SK-N-SH (cell line): Measurements from ENCODE around the gene CYP8B1. TPM values are rescaled to one million over a fixed set of nuclear protein-coding genes. Genes with fewer than 3 reads are reported as not detected.
"Not testable (repeated sequence)": the region's sequence is repeated elsewhere in the genome, so short reads cannot be mapped to it uniquely, and the experiment has no call there.

Experiments
- CTCF ChIA-PET: fragments of 300-600, 350-600 bp; formaldehyde crosslinking; extraction: SDS; loops from one replicate; lab custom pipeline; 2021; lab: Yijun Ruan, JAX
- POLR2A ChIA-PET: fragments of 350-600 bp; sonication (Branson Sonifier 250); formaldehyde crosslinking; extraction: SDS; loops from one replicate; lab custom pipeline; 2020; ENCODE audit warnings: antibody characterized with exemption, inconsistent platforms; lab: Yijun Ruan, JAX
- DNase-seq: peaks from one replicate; pipeline ENCODE4 v3.0.0; 2012
- H2AFZ ChIP-seq: fragments of 200-600 bp; sonication (generic); 2 replicates; pipeline ENCODE4 v1.8.1; 2016; ENCODE audit warnings: antibody characterized with exemption, mild to moderate bottlenecking, low read depth
- H3F3A ChIP-seq: fragments of 200-600 bp; sonication (generic); replicated peaks from 2 replicates; pipeline ENCODE3; 2016; ENCODE audit warnings: antibody characterized with exemption, mild to moderate bottlenecking; ENCODE audit not compliant: insufficient read depth
- H3K27ac ChIP-seq, 2 experiments: fragments of 200-500 bp in 1 of 2; fragments of 200-600 bp in 1 of 2; sonication (Bioruptor generic) in 1 of 2; sonication (generic), shearing (Covaris generic) in 1 of 2; 2 replicates each; pipeline versions ENCODE4 v1.5.1 to v1.6.1; 2014 to 2016; ENCODE audit warnings: low read depth in 2 of 2, inconsistent platforms in 1 of 2, low read length in 1 of 2, mild to moderate bottlenecking in 1 of 2, mixed read lengths in 1 of 2
- H3K27me3 ChIP-seq: fragments of 200-600 bp; sonication (generic), shearing (Covaris generic); 2 replicates; pipeline ENCODE4 v1.6.1; 2016; ENCODE audit warnings: mixed run types; ENCODE audit not compliant: insufficient read depth
- H3K36me3 ChIP-seq, 2 experiments: fragments of 200-500 bp in 1 of 2; fragments of 200-600 bp in 1 of 2; sonication (Bioruptor generic) in 1 of 2; sonication (generic) in 1 of 2; replicated peaks in 1 of 2; 2 replicates each; pipeline versions ENCODE3 to v1.5.1; 2014 to 2016; ENCODE audit warnings: low read length in 1 of 2, mild to moderate bottlenecking in 1 of 2; ENCODE audit not compliant: insufficient read depth in 2 of 2, control insufficient read depth in 1 of 2
- H3K4me1 ChIP-seq, 2 experiments: fragments of 200-500 bp in 1 of 2; fragments of 200-600 bp in 1 of 2; sonication (Bioruptor generic) in 1 of 2; sonication (generic), shearing (Covaris generic) in 1 of 2; 2 replicates each; pipeline versions ENCODE4 v1.5.1 to v1.6.1; 2014 to 2016; ENCODE audit warnings: low read depth in 1 of 2, low read length in 1 of 2, mixed run types in 1 of 2; ENCODE audit not compliant: insufficient read depth in 2 of 2, control insufficient read depth in 1 of 2
- H3K4me2 ChIP-seq: fragments of 200-600 bp; sonication (generic), shearing (Covaris generic); 2 replicates; pipeline ENCODE4 v1.6.1; 2017; ENCODE audit warnings: mixed run types
- H3K4me3 ChIP-seq, 2 experiments: fragments of 200-500 bp in 1 of 2; fragments of 200-600 bp in 1 of 2; sonication (Bioruptor generic) in 1 of 2; sonication (generic), shearing (Covaris generic) in 1 of 2; 2 replicates each; pipeline versions ENCODE4 v1.5.1 to v1.8.1; 2014 to 2016; ENCODE audit warnings: low read depth in 2 of 2, inconsistent platforms in 1 of 2, low read length in 1 of 2, mild to moderate bottlenecking in 1 of 2, mixed read lengths in 1 of 2, moderate library complexity in 1 of 2
- H3K79me2 ChIP-seq: fragments of 200-600 bp; sonication (generic); 2 replicates; pipeline ENCODE4 v1.8.1; 2017; ENCODE audit warnings: mild to moderate bottlenecking; ENCODE audit not compliant: insufficient read depth
- H3K9ac ChIP-seq: fragments of 200-600 bp; sonication (generic); 2 replicates; pipeline ENCODE4 v1.6.1; 2017; ENCODE audit warnings: mixed run types
- H3K9me2 ChIP-seq: fragments of 200-600 bp; sonication (generic); 2 replicates; pipeline ENCODE4 v1.6.1; 2017; ENCODE audit warnings: mixed run types
- H3K9me3 ChIP-seq: fragments of 200-600 bp; sonication (generic); 2 replicates; pipeline ENCODE4 v1.6.1; 2017; ENCODE audit warnings: mixed run types, mild to moderate bottlenecking, moderate library complexity
- H4K20me1 ChIP-seq: fragments of 200-600 bp; sonication (generic); 2 replicates; pipeline ENCODE4 v1.6.1; 2017; ENCODE audit warnings: mild to moderate bottlenecking, mixed run types; ENCODE audit not compliant: insufficient read depth
- CHD2 ChIP-seq: fragments of 150-350 bp; IDR thresholded peaks from 2 replicates; pipeline ENCODE4 v1.6.1; 2018; ENCODE audit warnings: low read length; ENCODE audit not compliant: partially characterized antibody
- ELF1 ChIP-seq: IDR thresholded peaks from 2 replicates; pipeline ENCODE4 v1.4.0; 2012
- EP300 ChIP-seq, 2 experiments: IDR thresholded peaks; 2 replicates each; pipeline versions ENCODE4 v1.4.0 to v1.6.1; 2012; ENCODE audit warnings: borderline replicate concordance in 1 of 2, low read depth in 1 of 2, low read length in 1 of 2
- MXI1 ChIP-seq: IDR thresholded peaks from 2 replicates; pipeline ENCODE4 v1.6.1; 2012; ENCODE audit warnings: mild to moderate bottlenecking, low read depth, low read length, improper control_type of control experiment
- NFIC ChIP-seq: IDR thresholded peaks from 2 replicates; pipeline ENCODE4 v1.4.0; 2012; ENCODE audit warnings: borderline replicate concordance
- PBX3 ChIP-seq: IDR thresholded peaks from 2 replicates; pipeline ENCODE4; 2012
- POLR2AphosphoS5 ChIP-seq: IDR thresholded peaks from 2 replicates; pipeline ENCODE4 v1.6.1; 2012; ENCODE audit warnings: low read depth, low read length
- RAD21 ChIP-seq: IDR thresholded peaks from 2 replicates; pipeline ENCODE4 v1.6.1; 2012; ENCODE audit warnings: mild to moderate bottlenecking, low read length
- RFX5 ChIP-seq: IDR thresholded peaks from 2 replicates; pipeline ENCODE4 v1.6.1; 2012; ENCODE audit warnings: mild to moderate bottlenecking, improper control_type of control experiment, low read length
- SMC3 ChIP-seq: IDR thresholded peaks from 2 replicates; pipeline ENCODE4 v1.6.1; 2012; ENCODE audit warnings: low read depth, low read length, improper control_type of control experiment
- TAF1 ChIP-seq: IDR thresholded peaks from 2 replicates; pipeline ENCODE4 v1.6.1; 2012; ENCODE audit warnings: low read depth, mild to moderate bottlenecking, low read length, moderate library complexity, borderline replicate concordance
- ZBTB33 ChIP-seq: IDR thresholded peaks from 2 replicates; pipeline ENCODE4 v1.4.0; 2012; ENCODE audit warnings: low read depth, borderline replicate concordance
- WGBS: methylation state at CpG from one replicate; pipeline ENCODE4 v1.1.6; 2017; ENCODE audit warnings: low lambda C conversion rate; 5-methylcytosine and 5-hydroxymethylcytosine counted together
- polyA plus RNA-seq, 3 experiments: library from polyadenylated mRNA; depleted of rRNA; stranded (reverse); fragments of >200 nt; gene quantifications; 2 replicates each; pipeline ENCODE4 v1.2.3, GENCODE V29; 2012

Gene CYP8B1
- polyA plus RNA-seq, 1 of the 3 experiments (the other 2 are of a cell fraction): not detected

DNA sequence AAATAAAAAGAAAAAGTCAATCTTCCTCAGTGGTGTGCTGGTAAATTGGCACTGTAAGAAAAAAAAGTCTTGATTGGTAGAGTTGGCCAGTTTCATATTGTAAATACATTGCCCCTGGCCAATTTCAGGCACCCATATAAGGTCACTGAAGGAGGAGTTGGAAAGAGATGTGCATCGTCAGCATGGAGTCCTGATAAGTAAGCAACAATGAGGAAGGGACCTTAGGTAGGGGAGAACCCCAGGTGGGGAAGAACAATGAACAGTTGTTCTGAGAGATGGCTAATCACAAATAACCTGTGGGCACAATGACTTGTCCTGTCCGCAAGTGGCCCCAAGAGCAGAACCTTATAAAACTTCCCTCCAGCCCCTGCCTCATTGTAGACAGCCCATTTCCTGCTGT, 8.6 kb upstream of the CYP8B1 start:
- no peak overlapping the region for H3K4me3 ChIP-seq
- DNase-seq: no peak
- no peaks in the 10 kb centered on the region for H3K36me3 ChIP-seq
- H3K4me2 ChIP-seq: no peak overlapping the region
- H3K27me3 ChIP-seq: 0 out of 2 replicates have a peak, but pooled peaks cover 7% of the 10 kb centered on the region
- peaks cover 5% of the 10 kb centered on the region for H3F3A ChIP-seq
- H4K20me1 ChIP-seq: no peaks in the 10 kb centered on the region
- H3K79me2 ChIP-seq: no peaks in the 10 kb centered on the region
- no peak overlapping the region for H2AFZ ChIP-seq
- no peak overlapping the region for H3K27ac ChIP-seq
- ChIA-PET POLR2A (no interaction called here), CTCF (interaction anchor here (2.6 kb wide), 1 partner anchor 53 kb away, joined by 9 read pairs; no protein-coding TSS in a partner anchor)
- peaks cover 0 to 10% of the 10 kb centered on the region in 2 experiments; a peak in 1 of 4 replicates for H3K4me1 ChIP-seq
- 77% methylated on average over 2 of the region's 2 CpGs for WGBS
- no peaks in the 10 kb centered on the region for H3K9me3 ChIP-seq
- TF ChIP-seq MXI1: no peak
- no peak for TF ChIP-seq EP300 (IDR thresholded peaks at IDR 0.05; ENCODE audit: borderline replicate concordance in 1 of 2, low read depth in 1 of 2, low read length in 1 of 2)
- no peak for TF ChIP-seq RFX5
- no peak for TF ChIP-seq PBX3
- TF ChIP-seq CHD2: no peak
- no peak for TF ChIP-seq NFIC
- no peak overlapping the region for H3K9ac ChIP-seq
- no peaks in the 10 kb centered on the region for H3K9me2 ChIP-seq

- H3K9me2 ChIP-seq, POLR2A ChIA-PET, H3K79me2 ChIP-seq, H3K36me3 ChIP-seq, DNase-seq, H2AFZ ChIP-seq, H3K4me1 ChIP-seq, H3F3A ChIP-seq, H3K9me3 ChIP-seq, H4K20me1 ChIP-seq, H3K27me3 ChIP-seq, H3K9ac ChIP-seq, H3K4me3 ChIP-seq, H3K4me2 ChIP-seq, H3K27ac ChIP-seq: not testable (repeated sequence)
- 28% methylated on average over 6 of the region's 6 CpGs for WGBS
- CTCF ChIA-PET: interaction anchor here (0.6 to 2.9 kb wide), 4 partner anchors 43 to 1793 kb away, joined by 3 to 38 read pairs (median 12); partner anchors contain the start of gene HIGD1A
Observed at GRCh38 chr3:42883251-42883930, 7.7 kb upstream of the CYP8B1 start.

GRCh38 chr3:42880601-42881451, 5.1 kb upstream of the CYP8B1 start:
- H2AFZ ChIP-seq: peak overlapping the region; percentile 90
- DNase-seq: peak; percentile 93
- H3K4me3 ChIP-seq: peak overlapping the region; percentile 55 to 57
- no peaks in the 10 kb centered on the region for H4K20me1 ChIP-seq
- no peaks in the 10 kb centered on the region for H3K79me2 ChIP-seq
- H3K9ac ChIP-seq: peak overlapping the region; percentile 42; the same call in 1 of the 2 replicates
- H3K27ac ChIP-seq: no peak overlapping the region
- H3K4me2 ChIP-seq: peak overlapping the region; percentile 76
- CTCF ChIA-PET: interaction anchor here (0.6 to 2.9 kb wide), 23 partner anchors 8 to 378 kb away, joined by 3 to 38 read pairs (median 4); partner anchors contain the start of gene VIPR1
- H3K9me2 ChIP-seq: no peaks in the 10 kb centered on the region
- peaks cover 5% of the 10 kb centered on the region for H3F3A ChIP-seq
- POLR2A ChIA-PET: interaction anchor here (0.7 kb wide), 1 partner anchor 34 kb away, joined by 3 read pairs; no protein-coding TSS in a partner anchor
- no peaks in the 10 kb centered on the region for H3K9me3 ChIP-seq
- WGBS: 3% methylated on average over 25 of the region's 61 CpGs
- peaks cover 0 to 10% of the 10 kb centered on the region in 2 experiments; a peak in 1 of 4 replicates for H3K4me1 ChIP-seq
- no peaks in the 10 kb centered on the region for H3K27me3 ChIP-seq
- H3K36me3 ChIP-seq: no peaks in the 10 kb centered on the region
- TF ChIP-seq ELF1: peak; percentile 42; the same call in 1 of the 2 replicates
- TF ChIP-seq RAD21: peak; percentile 90
- no peak for TF ChIP-seq ZBTB33
- peak; percentile 16; the same call in 1 of the 2 replicates for TF ChIP-seq MXI1
- TF ChIP-seq PBX3: no peak
- peak; percentile 88 for TF ChIP-seq SMC3
- no peak for TF ChIP-seq TAF1
- 0 out of 2 replicates have a peak, but pooled peaks have one; percentile 29 for TF ChIP-seq POLR2AphosphoS5
